ENCODE data around the gene ZNF335. TPM values are rescaled to one million over a fixed set of nuclear protein-coding genes. Genes with fewer than 3 reads are reported as not detected.

ZNF335 gene
- 12.3 and 13.9 TPM in 2 replicates for total RNA-seq

DNA sequence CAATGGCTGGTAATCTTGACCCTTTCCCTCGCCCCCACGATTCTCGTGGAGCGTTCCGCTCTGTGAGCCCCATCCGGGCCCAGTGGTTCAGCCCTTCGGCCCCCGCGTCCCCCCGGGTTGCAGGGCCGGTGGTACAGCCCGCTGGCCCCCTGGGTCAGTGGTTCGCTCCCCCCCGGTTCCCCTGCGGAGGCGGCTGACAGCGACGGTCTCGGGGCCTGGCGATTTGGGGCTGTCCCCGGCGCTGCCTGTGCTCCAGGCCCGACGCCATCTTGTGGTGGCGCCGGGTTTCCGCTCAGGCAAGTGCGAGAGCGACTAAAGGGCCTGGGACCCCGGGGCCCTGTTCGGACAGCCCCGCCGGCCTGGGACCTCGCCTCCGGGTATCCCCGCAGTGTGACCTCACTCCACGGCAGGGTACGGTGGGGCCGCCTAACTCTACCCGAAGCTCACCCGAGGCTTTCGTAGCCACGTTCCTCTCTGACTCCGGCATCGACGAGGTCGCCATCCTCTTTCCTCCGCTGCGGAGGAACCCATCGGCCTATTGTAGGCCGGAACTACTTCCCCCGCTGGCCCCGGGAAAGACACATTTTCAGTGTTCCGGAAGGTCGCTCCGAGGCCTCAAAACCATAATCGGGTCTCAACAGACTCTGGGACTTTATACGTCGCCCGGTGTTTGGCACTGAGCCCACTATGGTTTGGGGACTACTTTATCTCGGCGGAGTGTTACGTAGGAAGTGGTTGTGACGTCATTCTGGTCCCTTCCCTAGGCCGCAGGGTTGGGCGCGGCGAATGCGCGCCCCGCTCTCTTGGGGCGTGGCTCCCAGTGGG is at the start of gene ZNF335:
ZNF335 (minus strand) TSS at position 529 of the 825 bp plus-strand sequence. CDS start 793 bp downstream, outside the sequence.

DNA sequence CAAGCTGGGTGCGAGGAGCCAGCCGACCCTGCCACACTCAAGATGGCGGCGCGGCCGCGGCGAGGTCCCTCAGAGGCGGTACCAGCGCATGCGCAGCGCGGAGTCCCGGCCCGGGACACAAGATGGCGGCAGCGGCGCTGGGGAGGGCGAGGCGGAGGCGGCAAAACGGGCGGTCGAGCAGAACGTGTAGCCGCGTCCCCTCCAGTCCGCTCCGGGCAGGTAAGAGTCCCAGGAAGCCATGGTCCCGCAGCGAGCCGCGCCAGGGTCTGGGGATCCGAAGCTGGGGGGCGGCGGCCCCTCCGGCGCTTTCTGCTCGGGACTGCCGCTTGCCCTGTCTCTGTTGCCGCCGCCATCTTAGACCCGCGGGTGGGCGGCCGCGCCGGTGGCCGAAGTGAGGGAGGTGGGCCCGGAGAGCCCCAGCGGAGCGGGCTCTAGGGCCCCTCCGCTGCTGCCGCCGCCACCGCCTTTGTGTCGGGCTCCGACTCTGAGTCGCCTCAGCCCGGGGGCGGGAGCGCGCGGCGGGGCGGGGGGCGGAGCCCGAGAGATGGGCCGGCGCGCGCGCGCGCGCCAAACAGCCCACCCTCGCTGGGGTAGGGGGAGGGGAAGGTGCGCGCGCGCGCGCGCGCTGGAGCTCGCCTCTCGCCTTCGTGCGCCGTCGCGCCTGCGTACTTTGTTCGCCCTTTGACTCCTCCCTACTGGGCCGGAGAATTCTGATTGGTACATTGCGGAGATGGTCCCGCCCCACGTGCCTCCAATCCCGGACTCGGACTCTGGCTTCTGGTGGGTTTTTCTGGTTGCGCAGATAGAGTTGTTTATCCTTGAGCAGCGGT is 37.2 kb downstream of the ZNF335 start, which contains the start of gene PCIF1:
PCIF1 (plus strand) TSS at position 98 of the 830 bp plus-strand sequence. CDS start 4,317 bp downstream, outside the sequence.

GRCh38 chr20:45911486-45912343 is 60.3 kb downstream of the ZNF335 start, which contains the start of gene PLTP:
Gene PLTP, minus strand, starts transcription at chr20:45912155. Its CDS starts 703 bp downstream, at chr20:45911452.

Other genes starting within 250 kb of the ZNF335 start
- gene SPINT4, start 249.9 kb downstream of the ZNF335 start, total RNA-seq = not detected in 2 replicates
- 0.43 TPM in 1 of 2 replicates, not detected in the other for gene WFDC3, start 180.3 kb downstream of the ZNF335 start, total RNA-seq
- 14.9 and 16.1 TPM in 2 replicates for gene DNTTIP1, start 180.2 kb downstream of the ZNF335 start, total RNA-seq
- gene UBE2C, start 159.6 kb downstream of the ZNF335 start, total RNA-seq = 0.34 TPM in 1 of 2 replicates, not detected in the other
- not detected in 2 replicates for gene TNNC2, start 144.9 kb downstream of the ZNF335 start, total RNA-seq
- 12.3 and 13.1 TPM in 2 replicates for gene SNX21, start 138.4 kb downstream of the ZNF335 start, total RNA-seq
- gene ACOT8, start 114.8 kb downstream of the ZNF335 start, total RNA-seq = 23.9 and 29.3 TPM in 2 replicates
- 3.1 and 4.6 TPM in 2 replicates for gene ZSWIM3, start 114.6 kb downstream of the ZNF335 start, total RNA-seq
- 3.8 and 5.2 TPM in 2 replicates for gene ZSWIM1, start 91.0 kb downstream of the ZNF335 start, total RNA-seq
- gene SPATA25, start 84.6 kb downstream of the ZNF335 start, total RNA-seq = 0.34 and 1.00 TPM in 2 replicates
- gene NEURL2, start 81.0 kb downstream of the ZNF335 start, total RNA-seq = 1.7 and 1.9 TPM in 2 replicates
- 18.8 and 72.7 TPM in 2 replicates for gene CTSA, start 80.9 kb downstream of the ZNF335 start, total RNA-seq
- 31.8 and 117 TPM in 2 replicates for gene PLTP, start 60.0 kb downstream of the ZNF335 start, total RNA-seq
- gene PCIF1, start 37.5 kb downstream of the ZNF335 start, total RNA-seq = 7.9 and 10.7 TPM in 2 replicates
- gene MMP9, start 36.7 kb upstream of the ZNF335 start, total RNA-seq = 2.1 and 5.1 TPM in 2 replicates
- gene SLC12A5, start 57.0 kb upstream of the ZNF335 start, total RNA-seq = 0.07 TPM in 1 of 2 replicates, not detected in the other
- gene NCOA5, start 117.8 kb upstream of the ZNF335 start, total RNA-seq = 8.5 and 16.7 TPM in 2 replicates
- 5.1 and 13.8 TPM in 2 replicates for gene CD40, start 146.1 kb upstream of the ZNF335 start, total RNA-seq